GM21529 (cell line): ENCODE results near the gene SLC6A6.
A peak's percentile ranks its signal among the peaks of the same experiment; 100 is the strongest.

Experiments
- ATAC-seq: cut with Tn5 transposase; IDR thresholded peaks from one replicate; pipeline ENCODE4 v1.9.1; 2021; ENCODE audit not compliant: unreplicated experiment

Gene SLC6A6

DNA sequence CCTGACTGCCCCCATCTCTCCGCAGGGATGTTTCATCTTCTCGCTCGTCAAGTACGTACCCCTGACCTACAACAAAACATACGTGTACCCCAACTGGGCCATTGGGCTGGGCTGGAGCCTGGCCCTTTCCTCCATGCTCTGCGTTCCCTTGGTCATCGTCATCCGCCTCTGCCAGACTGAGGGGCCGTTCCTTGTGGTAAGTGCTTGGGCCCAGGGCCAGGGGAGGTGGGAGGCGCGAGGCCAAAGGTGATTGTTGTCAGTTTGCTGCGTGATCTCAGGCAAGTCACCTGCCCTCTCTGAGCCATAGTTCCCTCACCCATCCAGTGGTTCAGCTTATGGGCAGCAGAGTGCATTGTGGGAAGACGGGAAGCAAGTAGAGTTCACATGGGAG, 79.2 kb downstream of the SLC6A6 start:
- ATAC-seq: no peak

DNA sequence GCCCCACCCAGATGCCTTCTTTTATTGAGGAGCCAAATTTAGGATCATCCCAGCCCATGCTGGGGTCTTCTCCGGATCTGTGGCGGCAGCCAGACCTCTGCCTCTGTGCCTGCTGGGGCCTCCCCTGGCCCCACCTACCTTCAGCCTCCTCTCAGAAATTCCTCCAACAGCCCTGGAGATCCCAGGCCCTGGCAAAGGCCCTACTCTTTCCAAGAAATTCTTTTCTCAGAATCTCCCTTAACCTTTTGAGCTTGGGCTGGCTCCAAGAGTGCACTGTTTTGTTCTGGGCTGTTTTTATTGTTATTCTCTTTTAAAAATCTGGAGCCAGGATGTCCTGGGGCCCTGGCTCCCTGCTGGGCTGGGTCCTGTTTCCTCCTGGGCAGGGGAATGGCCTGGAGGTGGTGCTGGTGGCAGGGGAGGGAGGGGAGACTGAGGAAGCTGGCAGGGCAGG, 79.9 kb downstream of the SLC6A6 start:
- no peak for ATAC-seq

DNA sequence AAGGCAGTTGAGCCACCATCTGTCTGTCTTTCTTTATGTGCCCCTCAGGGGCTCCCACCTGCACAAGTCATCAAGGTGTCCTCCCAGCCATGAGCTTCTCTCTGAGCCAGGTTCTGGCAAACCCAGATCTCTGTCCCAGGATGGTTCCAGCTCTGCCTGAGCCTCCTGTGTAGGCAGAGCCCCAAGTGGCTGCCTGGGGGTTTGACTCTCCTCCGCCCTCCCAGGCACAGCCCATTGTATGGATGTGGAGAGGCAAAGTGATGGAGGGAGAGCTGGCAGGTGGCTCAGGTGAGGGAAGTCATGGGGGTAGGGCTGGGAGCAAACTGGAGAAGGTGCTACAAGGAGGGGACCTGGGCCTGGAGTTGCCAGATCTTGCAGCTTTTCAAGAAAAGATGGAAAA, 80.9 kb downstream of the SLC6A6 start:
- no peak for ATAC-seq

DNA sequence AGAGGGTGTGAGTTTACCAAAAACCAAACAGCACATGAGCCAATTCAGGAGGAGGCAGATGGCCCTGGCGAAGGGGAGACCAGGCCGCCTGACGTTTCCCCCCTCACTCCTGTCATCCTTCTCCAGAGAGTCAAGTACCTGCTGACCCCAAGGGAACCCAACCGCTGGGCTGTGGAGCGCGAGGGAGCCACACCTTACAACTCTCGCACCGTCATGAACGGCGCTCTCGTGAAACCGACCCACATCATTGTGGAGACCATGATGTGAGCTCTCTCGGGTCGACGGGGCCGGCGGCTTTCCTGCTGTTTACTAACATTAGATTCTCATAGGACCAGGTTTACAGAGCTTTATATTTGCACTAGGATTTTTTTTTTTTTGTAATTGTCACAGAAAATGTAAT, 82.3 kb downstream of the SLC6A6 start:
- ATAC-seq: no peak

DNA sequence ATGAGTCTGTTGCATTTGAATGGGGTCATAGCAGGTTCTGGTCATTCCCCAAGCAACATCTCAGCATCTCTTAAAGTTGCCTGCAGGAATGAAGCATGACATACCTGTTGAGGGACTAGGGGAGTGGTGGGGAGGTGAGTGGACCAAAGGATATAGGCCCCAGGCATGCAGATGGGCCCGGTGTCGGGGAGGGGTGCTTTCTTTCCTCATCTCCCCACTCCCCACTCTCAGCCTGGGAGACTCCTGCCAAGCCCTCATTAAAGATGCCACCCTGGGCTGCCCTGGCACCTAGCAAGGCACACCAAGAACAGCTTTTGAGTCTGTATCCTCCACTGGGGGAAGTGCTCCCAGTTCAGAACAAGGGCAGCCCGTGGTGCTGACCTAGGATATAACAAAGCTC, 83.6 kb downstream of the SLC6A6 start:
- no peak for ATAC-seq

DNA sequence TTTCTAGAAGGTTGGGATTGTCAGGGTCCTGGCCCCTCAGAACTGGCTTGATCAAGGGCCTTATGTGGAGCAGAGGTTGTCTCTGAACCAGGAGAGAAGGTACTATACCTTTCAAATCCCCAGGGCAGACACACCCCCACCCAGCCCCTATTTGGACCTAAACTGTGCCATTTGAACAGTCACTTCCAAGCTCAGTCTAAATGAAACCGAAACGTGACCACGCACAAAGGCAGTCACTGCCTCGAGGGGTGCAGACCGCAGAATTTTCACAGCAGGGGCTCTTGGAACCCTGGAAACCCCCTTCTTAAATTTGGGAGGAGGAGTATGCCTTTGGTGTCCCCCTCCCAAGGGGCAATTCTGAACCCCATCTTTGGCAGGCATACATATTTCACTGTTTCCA, 84.1 kb downstream of the SLC6A6 start:
- ATAC-seq: peak; percentile 80

DNA sequence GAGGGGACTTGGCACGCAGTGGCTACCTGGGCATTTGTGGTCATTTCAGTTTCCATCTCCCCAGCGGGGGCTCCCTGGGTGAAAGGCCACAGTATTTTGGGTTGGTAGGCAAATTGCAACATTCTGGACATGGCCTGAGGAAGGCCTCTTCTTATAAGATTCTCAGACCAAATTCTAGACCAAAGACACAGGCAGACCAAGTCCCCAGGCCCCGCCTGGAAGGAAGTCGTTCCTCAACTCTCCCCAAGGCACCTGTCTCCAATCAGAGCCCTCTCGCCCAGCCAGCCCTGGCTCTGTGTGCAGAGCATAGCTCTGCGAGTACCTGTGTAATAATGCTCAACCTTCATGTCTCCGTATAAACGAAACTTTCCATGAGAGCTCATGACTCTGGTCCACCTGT, 84.7 kb downstream of the SLC6A6 start:
- ATAC-seq: no peak

DNA sequence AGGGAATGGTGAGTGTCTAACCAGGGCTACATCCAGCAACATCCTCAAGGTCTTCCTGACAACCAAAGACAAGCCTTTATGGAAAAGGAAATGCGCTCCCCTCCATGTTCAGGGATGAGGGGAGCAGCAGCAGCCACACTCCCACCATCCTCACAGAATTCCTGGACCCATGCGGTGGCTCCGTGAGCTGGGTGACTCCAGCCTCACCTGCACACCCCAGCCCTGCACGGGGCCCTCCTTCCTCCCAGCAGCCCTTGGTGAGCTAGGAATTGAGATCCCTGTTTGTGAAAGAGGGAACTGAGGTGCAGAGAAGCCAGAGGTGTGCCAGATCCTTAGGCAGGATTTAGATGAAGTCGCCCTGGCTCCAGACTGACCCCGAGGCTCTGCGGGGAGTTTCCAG, 85.4 kb downstream of the SLC6A6 start:
- ATAC-seq: no peak

DNA sequence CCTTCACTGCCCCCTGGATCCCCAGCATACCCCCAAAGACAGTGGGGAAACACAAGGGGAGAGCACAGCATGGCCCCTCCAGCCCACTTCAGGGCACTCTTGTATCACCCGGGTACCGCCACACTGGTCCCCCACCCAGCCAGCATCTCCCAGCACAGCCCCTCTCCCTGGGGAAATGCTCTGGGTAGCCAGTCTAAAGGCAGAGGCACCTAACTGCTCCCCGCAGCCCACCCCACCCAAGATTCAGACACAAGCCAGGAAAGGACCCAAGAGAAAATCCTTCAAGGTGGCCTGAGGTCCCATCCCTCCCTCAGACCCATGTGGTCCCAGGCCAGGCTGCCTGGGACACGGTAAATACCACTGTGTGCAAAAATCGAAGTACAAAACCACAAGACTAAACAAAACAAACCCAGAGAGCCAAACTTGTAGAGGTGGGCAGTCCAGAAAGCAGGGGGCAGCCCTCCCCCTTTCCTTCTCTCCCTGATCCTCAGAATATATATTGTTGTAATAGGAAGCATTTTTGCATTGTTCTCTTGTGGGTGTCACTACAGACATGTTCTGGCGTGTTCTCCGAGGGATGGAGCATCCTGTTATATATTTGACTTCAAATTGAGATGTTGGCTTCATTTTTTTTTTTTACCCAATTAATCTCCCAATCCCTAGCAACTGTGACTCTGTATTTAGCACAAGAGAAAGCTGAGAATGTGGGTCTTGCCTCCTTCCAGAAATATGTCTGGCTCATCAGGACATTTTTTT, 86.1 kb downstream of the SLC6A6 start:
- no peak for ATAC-seq

DNA sequence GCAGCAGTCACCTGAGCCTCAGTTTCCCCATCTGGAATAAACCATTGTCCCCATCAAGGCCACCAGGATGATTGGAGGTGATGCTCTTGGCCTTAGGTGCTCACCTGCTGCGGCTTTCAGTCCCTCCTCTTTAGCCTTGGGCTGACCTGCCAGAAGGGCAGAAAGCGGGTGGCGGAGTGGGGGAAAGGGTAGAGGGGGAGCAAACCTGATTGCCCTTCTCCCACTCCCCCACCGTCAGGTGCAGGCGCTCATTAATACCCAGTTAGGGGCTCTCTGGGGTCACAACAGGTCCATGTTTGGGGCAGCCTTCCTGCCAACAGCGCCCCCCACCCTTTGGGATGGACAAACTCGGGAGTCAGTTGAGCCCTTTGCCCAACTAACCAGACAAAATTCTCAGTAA, 87.2 kb downstream of the SLC6A6 start:
- no peak for ATAC-seq

DNA sequence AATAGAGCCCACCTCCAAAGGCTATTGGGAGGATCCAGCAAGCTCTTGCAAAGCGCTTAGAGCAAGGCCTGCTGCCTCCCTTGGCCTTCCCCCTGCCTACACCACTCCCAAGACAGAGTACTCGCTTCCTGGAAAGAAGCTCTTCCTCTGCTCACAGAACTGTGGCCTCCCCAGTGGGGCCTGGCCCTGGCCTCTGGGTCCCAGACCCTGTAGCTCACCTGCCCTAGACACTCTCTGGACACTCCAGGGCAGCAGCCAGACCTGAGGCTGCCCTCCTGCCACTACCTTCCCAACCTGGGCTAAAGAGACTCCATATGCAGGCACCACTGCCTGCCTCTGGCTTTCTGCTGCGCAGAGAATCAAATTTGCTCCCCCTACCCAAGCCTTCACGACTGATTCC, 87.8 kb downstream of the SLC6A6 start:
- no peak for ATAC-seq

DNA sequence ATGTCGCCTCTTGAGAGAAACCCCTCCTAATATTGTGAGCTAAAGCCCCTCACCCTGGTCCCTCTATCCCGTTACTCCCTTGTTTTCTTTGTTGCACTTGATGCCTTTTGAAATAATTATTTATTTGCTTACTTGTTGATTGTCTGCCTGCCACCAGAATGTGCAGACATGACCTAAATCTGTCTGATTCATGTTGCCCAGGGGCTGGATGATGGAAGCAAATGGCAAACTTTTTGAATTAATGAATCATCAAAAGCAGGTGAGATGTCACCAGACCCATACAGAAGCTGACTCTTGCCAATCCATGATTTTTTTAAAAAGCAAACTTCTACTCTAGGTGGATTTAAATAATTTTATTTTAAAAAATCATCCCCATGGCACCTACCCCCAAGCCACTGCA, 88.4 kb downstream of the SLC6A6 start:
- no peak for ATAC-seq

DNA sequence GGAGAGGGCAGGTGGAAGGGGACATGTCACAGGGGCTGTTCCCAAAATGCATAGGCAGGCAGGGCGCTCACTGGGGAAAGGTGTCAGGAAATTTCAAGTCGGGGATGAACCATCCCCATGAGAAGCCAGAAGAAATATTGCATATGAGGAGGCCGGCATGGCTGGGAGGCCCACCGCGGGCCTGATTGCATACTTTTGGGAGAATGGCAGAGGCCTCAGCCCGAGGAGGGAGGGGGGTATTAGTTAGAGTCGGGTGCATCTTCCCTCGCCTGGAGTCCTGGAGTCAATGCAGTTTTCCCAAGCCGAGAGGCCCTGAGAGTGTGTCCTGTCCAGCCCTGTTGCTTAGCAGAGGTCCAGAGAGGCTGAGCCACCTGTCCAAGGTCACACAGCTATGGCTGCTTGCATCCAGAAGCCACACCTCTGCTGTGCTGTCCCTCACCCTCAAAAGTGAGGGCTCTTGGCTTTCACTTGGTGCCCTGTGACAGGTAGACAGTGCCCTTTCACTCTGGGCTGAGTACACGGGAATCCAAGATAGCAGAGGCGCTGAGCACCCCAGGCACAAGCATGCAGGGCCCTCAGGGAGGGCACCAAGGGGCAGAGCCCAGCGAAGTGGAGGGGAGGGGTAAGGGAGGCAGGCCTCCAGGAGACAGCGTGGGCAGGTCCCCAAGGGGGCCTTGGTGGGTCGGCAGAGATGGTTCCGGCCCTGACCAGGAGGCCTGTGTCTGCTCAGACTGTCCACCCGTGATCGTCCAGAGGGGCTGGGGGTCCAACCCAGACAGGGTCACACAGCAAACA, 89.2 kb downstream of the SLC6A6 start:
- ATAC-seq: no peak

DNA sequence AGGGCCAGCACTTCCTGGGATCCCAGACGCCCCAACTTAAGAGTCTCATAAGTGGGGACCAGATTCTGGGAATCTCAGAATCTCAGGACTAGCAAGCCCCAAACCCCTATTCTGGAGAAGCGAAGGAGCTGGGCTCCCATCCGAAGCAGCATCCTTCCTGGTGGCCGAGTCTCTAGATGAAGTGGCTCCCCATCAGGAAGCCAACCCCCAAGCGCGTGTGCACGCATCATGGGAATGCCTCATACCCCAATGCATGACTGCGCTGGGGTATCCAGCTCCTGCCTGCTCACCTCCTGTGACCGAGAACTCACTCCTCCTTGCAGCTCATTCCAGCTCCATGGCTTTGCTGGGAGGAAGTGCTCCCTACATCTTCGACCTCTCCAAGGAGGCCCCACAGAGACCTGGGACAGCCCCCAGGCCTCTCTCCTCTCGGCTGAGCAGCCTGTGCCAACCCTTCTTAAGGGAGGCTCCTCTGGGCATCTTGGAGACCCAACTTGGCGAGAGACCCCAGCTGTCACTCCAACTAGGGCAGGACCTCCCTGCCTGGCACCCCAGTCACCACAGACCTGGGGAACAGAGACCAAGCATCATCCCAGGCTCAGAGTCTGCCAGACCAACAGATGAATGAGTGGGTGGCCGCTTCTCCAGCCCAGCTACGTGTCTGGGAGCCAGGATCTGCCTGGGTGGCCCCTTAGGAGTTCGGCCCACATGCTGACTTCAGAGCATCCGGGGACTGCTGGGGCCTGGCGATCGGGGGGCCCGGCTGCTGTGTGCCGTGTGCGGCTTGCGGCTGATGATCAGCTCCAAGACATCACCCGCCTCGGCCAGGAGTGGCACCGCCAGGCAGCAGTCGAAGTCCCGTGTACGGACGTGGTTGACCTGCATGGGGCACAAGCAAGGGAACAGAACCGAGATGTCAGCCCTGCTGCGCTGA, 90.8 kb downstream of the SLC6A6 start:
- no peak for ATAC-seq

DNA sequence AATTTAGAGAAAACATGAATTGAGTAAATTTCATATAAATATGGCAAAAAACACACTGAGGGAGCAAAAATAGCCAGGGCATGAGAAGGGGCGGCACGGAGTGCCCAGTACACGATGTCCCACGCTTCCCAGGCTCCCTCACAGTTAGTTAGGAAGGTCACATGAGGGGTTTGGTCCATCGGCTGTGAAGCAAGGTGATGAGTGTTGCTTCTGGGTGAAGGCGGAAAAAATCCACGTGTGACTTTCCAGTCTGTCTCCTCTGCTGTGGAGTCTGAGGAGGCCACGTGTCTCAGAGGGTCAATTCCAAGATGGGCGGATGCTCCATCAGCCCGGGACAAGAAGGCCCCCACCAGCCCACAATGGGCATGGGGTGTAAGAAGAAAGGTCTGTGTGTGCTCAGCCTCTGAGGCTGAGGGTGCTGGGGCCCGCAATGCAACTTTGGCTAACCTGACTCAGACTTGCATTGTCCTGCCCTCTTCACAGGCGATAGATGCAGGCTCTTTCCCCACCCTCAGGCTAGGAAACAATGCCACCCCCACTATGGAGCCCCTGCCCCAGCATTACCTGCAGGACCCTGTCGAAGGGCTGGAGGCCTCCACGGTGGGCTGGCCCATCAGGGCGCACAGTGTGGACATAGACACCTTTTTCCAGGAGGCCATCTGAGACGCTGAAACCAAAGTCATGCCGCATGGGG, 92.0 kb downstream of the SLC6A6 start:
- ATAC-seq: no peak

DNA sequence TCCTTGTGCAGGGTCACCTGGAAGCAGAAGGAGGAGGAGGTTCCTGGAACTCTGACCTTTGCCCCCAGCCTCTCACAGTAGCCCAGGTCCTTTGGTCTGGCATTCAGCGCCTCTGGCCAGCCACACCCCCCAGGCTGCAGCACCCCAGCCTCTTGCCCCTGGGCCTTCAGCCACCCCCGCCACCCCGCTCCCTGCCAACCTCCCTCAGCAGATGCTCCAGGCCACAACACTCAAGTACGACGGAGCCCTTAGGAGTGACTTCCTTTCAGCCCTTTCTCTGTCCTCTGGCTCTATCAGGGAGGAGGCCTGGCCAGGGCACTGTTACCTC, 92.5 kb downstream of the SLC6A6 start:
- no peak for ATAC-seq

DNA sequence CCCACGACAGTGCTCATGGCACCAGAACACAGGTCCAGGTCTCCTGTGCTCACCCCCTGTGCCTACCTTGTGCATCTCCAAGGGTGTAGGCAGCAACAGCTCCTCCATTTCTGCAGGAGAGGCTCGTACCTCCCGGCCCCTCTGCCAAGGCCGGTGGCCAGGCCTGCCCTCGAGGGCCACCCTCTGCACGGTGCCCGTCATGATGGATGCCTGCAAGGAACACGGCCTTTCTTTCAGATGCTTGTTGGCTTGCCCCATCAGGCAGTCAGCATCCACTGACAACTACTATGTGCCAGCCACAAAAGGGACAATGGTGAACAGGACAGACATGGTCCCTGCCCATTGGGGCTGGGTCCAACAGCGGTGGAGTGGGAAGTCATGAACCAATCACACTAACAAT, 93.9 kb downstream of the SLC6A6 start:
- ATAC-seq: no peak

DNA sequence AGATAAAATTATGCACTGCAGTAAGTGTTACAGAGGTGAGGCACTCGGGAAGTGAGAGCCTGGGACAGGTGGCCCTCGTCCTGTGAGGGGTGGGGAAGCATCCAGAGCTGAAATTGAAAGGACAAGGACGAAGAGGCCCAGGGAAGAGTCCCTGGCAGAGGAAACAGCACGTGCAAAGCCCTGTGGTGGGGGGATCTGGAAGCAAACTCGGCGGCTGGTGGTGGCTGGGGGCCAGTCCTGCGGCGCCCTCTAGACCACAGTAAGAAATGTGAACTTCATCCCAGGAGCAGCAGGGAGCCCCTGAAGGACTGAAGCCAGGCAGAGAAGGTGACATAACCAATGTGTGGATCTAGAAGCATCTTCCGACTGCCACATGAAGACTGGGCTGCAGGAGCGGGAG, 94.9 kb downstream of the SLC6A6 start:
- no peak for ATAC-seq

DNA sequence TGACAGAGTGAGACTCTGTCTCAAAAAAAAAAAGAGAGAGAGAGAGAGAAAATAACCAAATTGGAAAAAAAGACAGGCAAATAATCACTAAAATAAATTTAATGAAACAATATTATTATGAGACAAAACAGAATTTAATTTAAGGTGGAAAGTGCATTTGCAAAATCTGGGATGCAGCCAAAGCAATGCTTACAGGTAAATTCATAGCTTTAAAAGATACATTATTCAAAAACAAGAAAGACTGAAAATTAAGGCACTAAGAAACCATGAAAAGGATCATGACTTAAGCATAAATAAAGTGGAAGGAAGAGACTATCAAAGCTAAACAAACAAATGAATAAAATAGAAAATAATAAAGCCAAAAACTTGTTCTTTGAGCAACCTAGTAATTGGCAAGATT, 100.1 kb downstream of the SLC6A6 start:
- no peak for ATAC-seq

DNA sequence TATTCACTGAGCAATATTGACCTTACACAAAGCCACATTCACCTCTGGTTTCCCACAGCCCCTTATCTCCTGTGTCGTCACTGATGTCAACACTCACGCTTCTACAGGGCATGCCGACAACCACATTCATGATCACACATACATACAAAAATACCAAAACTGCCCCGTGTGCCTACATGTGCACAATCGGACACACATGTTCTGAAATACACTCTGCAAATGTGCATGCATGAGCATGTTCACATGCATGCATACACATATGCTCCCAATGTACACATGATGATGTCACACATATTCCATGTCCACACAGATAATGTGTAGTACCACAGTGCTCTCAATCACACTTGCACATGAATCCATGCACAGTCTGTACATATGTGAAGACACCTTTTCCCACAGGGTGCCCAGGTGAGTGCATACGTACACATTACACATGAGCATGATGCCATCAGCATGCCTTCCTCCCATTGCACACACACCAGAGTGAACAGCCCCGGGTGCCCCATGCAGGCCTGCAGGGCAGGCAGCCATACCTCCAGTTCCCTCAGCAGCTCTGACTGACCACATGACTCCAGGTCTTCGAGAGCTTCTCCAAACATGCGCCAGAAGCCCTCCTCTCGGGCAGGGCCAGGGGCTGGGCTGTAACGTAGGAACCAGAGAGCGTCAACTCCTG, 100.8 kb downstream of the SLC6A6 start:
- no peak for ATAC-seq

DNA sequence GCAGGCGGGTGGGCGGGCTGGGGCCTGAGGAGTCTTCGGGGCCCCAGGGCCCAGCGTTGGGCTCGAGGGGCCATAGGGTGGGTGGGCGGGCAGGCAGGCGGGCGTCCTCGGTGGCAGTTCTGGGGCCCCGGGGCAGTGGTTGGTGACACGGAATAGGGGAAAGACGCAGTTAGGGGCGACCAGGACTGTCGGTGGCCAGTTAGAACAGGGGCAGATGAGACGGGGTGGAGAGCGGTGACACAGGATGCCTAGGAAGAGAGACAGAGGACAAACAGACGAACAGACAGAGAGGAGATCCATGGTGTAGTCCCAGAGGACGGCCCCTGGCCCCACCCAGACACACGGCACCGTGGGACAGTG, 101.3 kb downstream of the SLC6A6 start:
- no peak for ATAC-seq
